K562 (cell line): ENCODE measurements around the gene KIFAP3. TPM values are rescaled to one million over a fixed set of nuclear protein-coding genes. Genes with fewer than 3 reads are reported as not detected.
A peak's percentile ranks its signal among the peaks of the same experiment; 100 is the strongest.

Experiments used
- ADNP ChIP-seq: fragments of 200-800 bp; sonication (Bioruptor generic); IDR thresholded peaks from 2 replicates; pipeline ENCODE4 v1.6.1; 2016; ENCODE audit warnings: missing genetic modification characterization, missing compliant biosample characterization
- ATF7 ChIP-seq: fragments of 450-650 bp; IDR thresholded peaks from 2 replicates; pipeline ENCODE4 v1.7.1; 2014; ENCODE audit warnings: mild to moderate bottlenecking, moderate library complexity
- CEBPG ChIP-seq, 3 experiments: fragments of 200-800 bp in 1 of 3; sonication (Bioruptor generic) in 1 of 3; sonication (generic) in 1 of 3; formaldehyde crosslinking in 1 of 3; IDR thresholded peaks in 2 of 3; conservative IDR thresholded peaks in 1 of 3; 2 replicates each; pipeline versions ENCODE4 v1.6.1 to v1.8.0; 2016 to 2022; ENCODE audit warnings: missing compliant biosample characterization in 2 of 3, missing genetic modification characterization in 2 of 3, mild to moderate bottlenecking in 1 of 3, missing genetic modification reagents in 1 of 3
- FIP1L1 ChIP-seq: fragments of 200-400 bp; formaldehyde crosslinking; IDR thresholded peaks from 2 replicates; pipeline ENCODE4 v1.6.1; 2018; ENCODE audit warnings: mild to moderate bottlenecking, low read depth, low read length; ENCODE audit not compliant: poor library complexity, severe bottlenecking
- GABPB2 ChIP-seq: fragments of 250-450 bp; sonication (Bioruptor Pico); conservative IDR thresholded peaks from 2 replicates; pipeline ENCODE4 v1.5.1; 2021; ENCODE audit warnings: mild to moderate bottlenecking
- HSF4 ChIP-seq: fragments of 250-450 bp; sonication (Bioruptor Pico); IDR thresholded peaks from 2 replicates; pipeline ENCODE4 v2.1.2; 2022; ENCODE audit warnings: mild to moderate bottlenecking, moderate library complexity, borderline replicate concordance
- KLF1 ChIP-seq: fragments of 450-650 bp; IDR thresholded peaks from 2 replicates; pipeline ENCODE4 v1.6.1; 2016; ENCODE audit warnings: missing genetic modification characterization, missing compliant biosample characterization
- PPARD ChIP-seq: fragments of 250-450 bp; sonication (Bioruptor Pico); IDR thresholded peaks from 2 replicates; pipeline ENCODE4 v1.8.0; 2022; ENCODE audit warnings: inconsistent platforms, mild to moderate bottlenecking, moderate library complexity
- PREB ChIP-seq: sonication (generic); formaldehyde crosslinking; IDR thresholded peaks from 2 replicates; pipeline ENCODE4 v1.8.1; 2023; ENCODE audit warnings: mild to moderate bottlenecking, missing genetic modification reagents
- RBM34 ChIP-seq: fragments of 200-400 bp; formaldehyde crosslinking; IDR thresholded peaks from 2 replicates; pipeline ENCODE4 v1.6.1; 2018; ENCODE audit warnings: low read length, borderline replicate concordance; ENCODE audit not compliant: insufficient read depth
- RBM39 ChIP-seq: fragments of 200-400 bp; formaldehyde crosslinking; optimal IDR thresholded peaks from 2 replicates; pipeline ENCODE3; 2018; ENCODE audit warnings: low read depth, low read length
- RCOR1 ChIP-seq, 2 experiments: IDR thresholded peaks; 2 replicates each; pipeline ENCODE4 v1.6.1; 2012; ENCODE audit warnings: low read depth in 2 of 2, low read length in 2 of 2, borderline replicate concordance in 1 of 2, improper control_type of control experiment in 1 of 2
- SOX6 ChIP-seq: fragments of 450-650 bp; IDR thresholded peaks from 2 replicates; pipeline ENCODE4 v1.6.1; 2014; ENCODE audit warnings: mild to moderate bottlenecking
- STAT5A ChIP-seq: IDR thresholded peaks from 2 replicates; pipeline ENCODE4 v1.6.1; 2012; ENCODE audit warnings: low read length, inconsistent platforms, borderline replicate concordance
- TCFL5 ChIP-seq: fragments of 250-450 bp; sonication (Bioruptor Pico); conservative IDR thresholded peaks from 2 replicates; pipeline ENCODE4 v1.6.1; 2021; ENCODE audit warnings: mild to moderate bottlenecking, moderate library complexity, matching md5 sums
- THRAP3 ChIP-seq: fragments of 450-650 bp; IDR thresholded peaks from 2 replicates; pipeline ENCODE4 v1.6.1; 2016; ENCODE audit warnings: mild to moderate bottlenecking, inconsistent platforms, borderline replicate concordance
- ZBTB2 ChIP-seq: fragments of 450-650 bp; IDR thresholded peaks from 2 replicates; pipeline ENCODE4 v1.6.1; 2016; ENCODE audit warnings: antibody characterized with exemption
- ZKSCAN8 ChIP-seq: fragments of 200-800 bp; sonication (Bioruptor generic); IDR thresholded peaks from 2 replicates; pipeline ENCODE4 v1.6.1; 2016; ENCODE audit warnings: missing genetic modification characterization, missing compliant biosample characterization
- ZMIZ1 ChIP-seq, 2 experiments: fragments of 150-350 bp in 1 of 2; IDR thresholded peaks; 2 replicates each; pipeline ENCODE4 v1.6.1; 2012 to 2016; ENCODE audit warnings: low read depth in 2 of 2, low read length in 2 of 2, mild to moderate bottlenecking in 1 of 2, moderate library complexity in 1 of 2
- ZNF212 ChIP-seq: fragments of 450-650 bp; formaldehyde crosslinking; IDR thresholded peaks from 2 replicates; pipeline ENCODE4 v1.4.0; 2020; ENCODE audit warnings: mild to moderate bottlenecking
- ZNF740 ChIP-seq, 3 experiments: fragments of 200-800 bp in 1 of 3; sonication (Bioruptor generic) in 1 of 3; sonication (generic) in 1 of 3; formaldehyde crosslinking in 1 of 3; IDR thresholded peaks; 2 replicates each; pipeline versions ENCODE4 v1.6.1 to v1.8.0; 2016 to 2022; ENCODE audit warnings: mild to moderate bottlenecking in 2 of 3, missing compliant biosample characterization in 2 of 3, missing genetic modification characterization in 2 of 3, missing genetic modification reagents in 1 of 3
- polyA plus RNA-seq, 8 experiments: library from polyadenylated mRNA; depleted of rRNA in 4 of 8; stranded (reverse) in 5 of 8; unstranded in 3 of 8; fragments of >200 nt; fragmentation: Nextera tagmentation in 2 of 8; fragmentation: Illumina TruSeq in 1 of 8; extraction: Ambion mirVana in 2 of 8; extraction: Trizol in 1 of 8; gene quantifications; 2 replicates each; pipeline versions ENCODE4 v1.2.1 to v1.2.3, GENCODE V29; 2011 to 2014; ENCODE audit warnings: inconsistent platforms in 1 of 8, missing spikeins in 1 of 8
- total RNA-seq, 7 experiments: library from RNA; depleted of rRNA in 6 of 7; stranded (reverse); fragments of >200 nt in 6 of 7; fragmentation: Illumina TruSeq in 2 of 7; extraction: Trizol in 2 of 7; gene quantifications; 2 replicates each; pipeline versions ENCODE4 v1.2.1 to v1.2.3, GENCODE V29; 2011 to 2021; ENCODE audit warnings: low replicate concordance in 1 of 7

The KIFAP3 gene
- total and polyA plus RNA-seq, 9 of the 15 experiments (the other 6 are each of a cell fraction or from before 2014, with no cell fraction given), result 8.8 to 17.5 (median 11.8) TPM

- peak; percentile 55; the same call in 1 of the 2 replicates for TF ChIP-seq STAT5A
- TF ChIP-seq CEBPG (CRISPR knock-in tag; IDR thresholded peaks at IDR 0.05), result no peak
- no peak for TF ChIP-seq CEBPG (tag; conservative IDR thresholded peaks at IDR 0.05 in 1 of 2, IDR thresholded peaks at IDR 0.05 in 1 of 2)
- no peak for TF ChIP-seq ADNP (tag)
- no peak for TF ChIP-seq ZNF212 (CRISPR knock-in tag)
- TF ChIP-seq RBM39, result no peak
- no peak for TF ChIP-seq GABPB2 (CRISPR knock-in tag)
- no peak for TF ChIP-seq RBM34
- TF ChIP-seq ZNF740 (CRISPR knock-in tag; IDR thresholded peaks at IDR 0.05), result no peak
- no peak for TF ChIP-seq ZNF740 (tag; IDR thresholded peaks at IDR 0.05)
- peak in 1 of 2 experiments; percentile 57; a peak in 1 of 4 replicates for TF ChIP-seq ZMIZ1 (IDR thresholded peaks at IDR 0.05; ENCODE audit: low read depth in 2 of 2, low read length in 2 of 2)
- no peak for TF ChIP-seq THRAP3
- no peak for TF ChIP-seq HSF4 (CRISPR knock-in tag)
- no peak for TF ChIP-seq PPARD
- TF ChIP-seq ZKSCAN8 (CRISPR knock-in tag), result no peak
- no peak for TF ChIP-seq PREB (CRISPR knock-in tag)
- TF ChIP-seq FIP1L1, result no peak
- peak; percentile 36 to 91; a peak in 2 of 4 replicates for TF ChIP-seq RCOR1 (IDR thresholded peaks at IDR 0.05; ENCODE audit: borderline replicate concordance in 1 of 2, low read depth in 2 of 2, low read length in 2 of 2)
- TF ChIP-seq ATF7, result peak; percentile 47
- TF ChIP-seq ZBTB2, result no peak
- TF ChIP-seq KLF1, result no peak
- TF ChIP-seq TCFL5, result 0 out of 2 replicates have a peak, but pooled peaks have one; percentile 30
- TF ChIP-seq SOX6, result peak; percentile 96
Measured at GRCh38 chr1:170067253-170067819, 7.2 kb downstream of the KIFAP3 start (continued).
